Measurements from ENCODE around the gene COX7B2. TPM values are rescaled to one million over a fixed set of nuclear protein-coding genes. Genes with fewer than 3 reads are reported as not detected.

COX7B2 gene
- total and polyA plus RNA-seq, 10 of the 15 experiments (the other 5 are each of a cell fraction or from before 2014, with no cell fraction given), result not detected

- Histone ChIP-seq H2AFZ (ENCODE audit: control insufficient read depth, low read depth, low read length) (no peak overlapping the region), H3K79me2 (ENCODE audit: control insufficient read depth, insufficient read depth, low read length) (no peaks in the 10 kb centered on the region), H3K9me3 (replicated peaks; ENCODE audit: control insufficient read depth, insufficient read depth, low read length) (no peaks in the 10 kb centered on the region), H4K20me1 (ENCODE audit: control insufficient read depth, insufficient read depth) (no peaks in the 10 kb centered on the region), H3K9ac (ENCODE audit: control insufficient read depth, insufficient read depth, low read length) (no peak overlapping the region), H3K4me1 (ENCODE audit: control insufficient read depth, insufficient read depth, low read length) (no peaks in the 10 kb centered on the region), H3K4me3 (no peak overlapping the region), H3K4me2 (ENCODE audit: control insufficient read depth, insufficient read depth) (no peak overlapping the region), H3K36me3 (ENCODE audit: control insufficient read depth in 2 of 2, insufficient read depth in 2 of 2, low read length in 1 of 2) (no peaks in the 10 kb centered on the region), H3K27me3 (replicated peaks in 1 of 2; ENCODE audit: control insufficient read depth in 2 of 2, insufficient read depth in 2 of 2, low read length in 1 of 2) (no peaks in the 10 kb centered on the region), H3K27ac (ENCODE audit: control insufficient read depth, insufficient read depth) (no peak overlapping the region)
- CTCF ChIA-PET, result no interaction called here
- in situ Hi-C loops (cut with MboI) (no loop called here), intact Hi-C loops (cut with micrococcal nuclease; ENCODE audit: unreplicated experiment) (no loop called here)
- TF ChIP-seq SPI1 (IDR thresholded peaks at IDR 0.05; ENCODE audit: borderline replicate concordance, insufficient read depth, low read depth, low read length), result no peak
- no peak for TF ChIP-seq PAX8 (IDR thresholded peaks at IDR 0.05)
- TF ChIP-seq E4F1 (IDR thresholded peaks at IDR 0.05; ENCODE audit: borderline replicate concordance, partially characterized antibody), result no peak
- TF ChIP-seq IKZF1 (conservative IDR thresholded peaks at IDR 0.05), result no peak
- TF ChIP-seq BRCA1 (IDR thresholded peaks at IDR 0.05; ENCODE audit: low read depth, low read length), result no peak
- no peak for TF ChIP-seq RCOR1 (conservative IDR thresholded peaks at IDR 0.05; ENCODE audit: low read depth, low read length)
- no peak for TF ChIP-seq FOS (IDR thresholded peaks at IDR 0.05; ENCODE audit: borderline replicate concordance, extremely low read depth, insufficient read length)
- TF ChIP-seq CHD4 (IDR thresholded peaks at IDR 0.05), result no peak
- no peak for TF ChIP-seq E2F4 (IDR thresholded peaks at IDR 0.05; ENCODE audit: low read depth, low read length)
- TF ChIP-seq POLR2A (IDR thresholded peaks at IDR 0.05; ENCODE audit: low read depth, low read length), result no peak
- no peak for TF ChIP-seq SUPT20H (IDR thresholded peaks at IDR 0.05; ENCODE audit: borderline replicate concordance, control insufficient read depth, low read depth, low read length)
- no peak for TF ChIP-seq EGR1 (IDR thresholded peaks at IDR 0.05; ENCODE audit: borderline replicate concordance in 1 of 2, low read depth in 2 of 2, low read length in 2 of 2)
- TF ChIP-seq SUZ12 (IDR thresholded peaks at IDR 0.05; ENCODE audit: unreplicated experiment), result no peak
- no peak for TF ChIP-seq CREM (IDR thresholded peaks at IDR 0.05; ENCODE audit: low read depth)
- ATAC-seq (no peak), DNase-seq (ENCODE audit: low read depth, low spot score) (no peak), FAIRE-seq (no peak)
- BruUV-seq (replicated peaks), result no TSS peak
- SMC1A ChIA-PET (ENCODE audit: uncharacterized antibody, unreplicated experiment), result no interaction called here
- POLR2A ChIA-PET, result no interaction called here
- WGBS (ENCODE audit: insufficient coverage, insufficient replicate concordance, low lambda C conversion rate, missing lambda C conversion rate), result 35% methylated on average over 23 of the region's 24 CpGs
- RAD21 ChIA-PET (ENCODE audit: unreplicated experiment), result no interaction called here
Measured at GRCh38 chr4:46804781-46805413, 104.1 kb downstream of the COX7B2 start.
